ENCODE results near the gene CWC22. TPM values are rescaled to one million over a fixed set of nuclear protein-coding genes. Genes with fewer than 3 reads are reported as not detected.

The CWC22 gene
- total and polyA plus RNA-seq, 2 of the 13 experiments (the other 11 are each of a cell fraction or from before 2014, with no cell fraction given), result 5.7 to 29.2 TPM

DNA sequence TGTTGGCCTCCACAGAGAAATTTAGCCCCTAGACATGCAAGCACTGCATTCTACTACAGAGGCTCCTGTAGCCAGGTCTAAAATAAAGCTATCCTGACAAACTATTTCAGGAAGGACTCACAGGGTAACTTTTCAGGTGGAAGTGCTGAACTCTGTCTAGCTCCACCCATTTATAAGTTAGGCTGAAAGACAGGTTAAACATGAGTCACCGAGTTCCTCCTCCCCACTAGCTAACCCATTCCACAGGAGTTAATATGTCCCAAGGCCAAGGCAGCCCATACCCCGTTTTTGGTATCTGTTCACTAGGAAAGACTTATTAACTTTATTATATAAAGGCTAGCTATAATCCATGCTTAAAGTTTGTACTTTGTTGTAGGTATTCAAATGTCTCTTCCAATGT lies 3.5 kb downstream of the CWC22 start:
- in situ Hi-C loops (cut with HindIII; ENCODE audit: extremely low pct_ligation_motif_present, low pct_unique_long_range_greater_than_20kb), result no loop called here
- CTCF ChIA-PET (ENCODE audit: low intra/inter-chr PET ratio, low total read pairs), result no interaction called here

More for the DNA sequence above, 3.5 kb downstream of the CWC22 start:
- Histone ChIP-seq H2AFZ (ENCODE audit: low read length) (no peak overlapping the region), H3K27me3 (ENCODE audit: control insufficient read depth in 1 of 2, insufficient read depth in 2 of 2, low read length in 2 of 2) (no peaks in the 10 kb centered on the region; a peak in 1 of 5 replicates), H3K9me3 (ENCODE audit: low read length) (no peaks in the 10 kb centered on the region), H3K27ac (ENCODE audit: extremely low read length, insufficient read depth, low read length) (no peak overlapping the region), H3K36me3 (replicated peaks in 1 of 2; ENCODE audit: control insufficient read depth in 1 of 2, insufficient read depth in 2 of 2, low read length in 2 of 2) (no peaks in the 10 kb centered on the region; a peak in 2 of 5 replicates), H3K4me2 (ENCODE audit: low read depth, low read length) (no peak overlapping the region), H3K4me1 (ENCODE audit: insufficient read depth, low read length) (peaks cover 33% of the 10 kb centered on the region), H3K79me2 (ENCODE audit: insufficient read depth, low read length) (peaks cover 73% of the 10 kb centered on the region), H4K20me1 (ENCODE audit: insufficient read depth, low read length) (no peaks in the 10 kb centered on the region), H3K4me3 (replicated peaks in 1 of 3; ENCODE audit: insufficient read depth in 1 of 3, low read depth in 2 of 3, low read length in 3 of 3) (no peak overlapping the region), H3K9ac (ENCODE audit: insufficient read depth, low read depth, low read length) (no peak overlapping the region)
- BruUV-seq (replicated peaks), result TSS peak; percentile 4
- intact Hi-C loops (cut with micrococcal nuclease; ENCODE audit: unreplicated experiment), result loop anchor here (10.0 kb wide), 1 partner anchor 981 kb away; the partner anchor contains the start of gene UBE2E3
- FAIRE-seq, result no peak
- WGBS (ENCODE audit: low lambda C conversion rate), result 71% methylated on average over 2 of the region's 2 CpGs
- POLR2A ChIA-PET, result no interaction called here
- TF ChIP-seq RARG (CRISPR knock-in tag; IDR thresholded peaks at IDR 0.05; ENCODE audit: low read depth) (no peak), FOSL2 (CRISPR knock-in tag; IDR thresholded peaks at IDR 0.05) (peak; percentile 37; the same call in 1 of the 2 replicates), RBFOX2 (IDR thresholded peaks at IDR 0.05; ENCODE audit: low read depth, low read length) (0 out of 2 replicates have a peak, but pooled peaks have one; percentile 3), ZNF629 (CRISPR knock-in tag; conservative IDR thresholded peaks at IDR 0.05) (peak; percentile 53), SP5 (CRISPR knock-in tag; IDR thresholded peaks at IDR 0.05; ENCODE audit: borderline replicate concordance, low read depth) (no peak), ZNF333 (CRISPR knock-in tag; IDR thresholded peaks at IDR 0.05; ENCODE audit: borderline replicate concordance) (no peak)
- TF ChIP-seq, protein P1, sequence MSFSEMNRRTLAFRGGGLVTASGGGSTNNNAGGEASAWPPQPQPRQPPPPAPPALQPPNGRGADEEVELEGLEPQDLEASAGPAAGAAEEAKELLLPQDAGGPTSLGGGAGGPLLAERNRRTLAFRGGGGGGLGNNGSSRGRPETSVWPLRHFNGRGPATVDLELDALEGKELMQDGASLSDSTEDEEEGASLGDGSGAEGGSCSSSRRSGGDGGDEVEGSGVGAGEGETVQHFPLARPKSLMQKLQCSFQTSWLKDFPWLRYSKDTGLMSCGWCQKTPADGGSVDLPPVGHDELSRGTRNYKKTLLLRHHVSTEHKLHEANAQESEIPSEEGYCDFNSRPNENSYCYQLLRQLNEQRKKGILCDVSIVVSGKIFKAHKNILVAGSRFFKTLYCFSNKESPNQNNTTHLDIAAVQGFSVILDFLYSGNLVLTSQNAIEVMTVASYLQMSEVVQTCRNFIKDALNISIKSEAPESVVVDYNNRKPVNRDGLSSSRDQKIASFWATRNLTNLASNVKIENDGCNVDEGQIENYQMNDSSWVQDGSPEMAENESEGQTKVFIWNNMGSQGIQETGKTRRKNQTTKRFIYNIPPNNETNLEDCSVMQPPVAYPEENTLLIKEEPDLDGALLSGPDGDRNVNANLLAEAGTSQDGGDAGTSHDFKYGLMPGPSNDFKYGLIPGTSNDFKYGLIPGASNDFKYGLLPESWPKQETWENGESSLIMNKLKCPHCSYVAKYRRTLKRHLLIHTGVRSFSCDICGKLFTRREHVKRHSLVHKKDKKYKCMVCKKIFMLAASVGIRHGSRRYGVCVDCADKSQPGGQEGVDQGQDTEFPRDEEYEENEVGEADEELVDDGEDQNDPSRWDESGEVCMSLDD (CRISPR knock-in tag; IDR thresholded peaks at IDR 0.05; ENCODE audit: borderline replicate concordance), result no peak
- TF ChIP-seq, protein P2, sequence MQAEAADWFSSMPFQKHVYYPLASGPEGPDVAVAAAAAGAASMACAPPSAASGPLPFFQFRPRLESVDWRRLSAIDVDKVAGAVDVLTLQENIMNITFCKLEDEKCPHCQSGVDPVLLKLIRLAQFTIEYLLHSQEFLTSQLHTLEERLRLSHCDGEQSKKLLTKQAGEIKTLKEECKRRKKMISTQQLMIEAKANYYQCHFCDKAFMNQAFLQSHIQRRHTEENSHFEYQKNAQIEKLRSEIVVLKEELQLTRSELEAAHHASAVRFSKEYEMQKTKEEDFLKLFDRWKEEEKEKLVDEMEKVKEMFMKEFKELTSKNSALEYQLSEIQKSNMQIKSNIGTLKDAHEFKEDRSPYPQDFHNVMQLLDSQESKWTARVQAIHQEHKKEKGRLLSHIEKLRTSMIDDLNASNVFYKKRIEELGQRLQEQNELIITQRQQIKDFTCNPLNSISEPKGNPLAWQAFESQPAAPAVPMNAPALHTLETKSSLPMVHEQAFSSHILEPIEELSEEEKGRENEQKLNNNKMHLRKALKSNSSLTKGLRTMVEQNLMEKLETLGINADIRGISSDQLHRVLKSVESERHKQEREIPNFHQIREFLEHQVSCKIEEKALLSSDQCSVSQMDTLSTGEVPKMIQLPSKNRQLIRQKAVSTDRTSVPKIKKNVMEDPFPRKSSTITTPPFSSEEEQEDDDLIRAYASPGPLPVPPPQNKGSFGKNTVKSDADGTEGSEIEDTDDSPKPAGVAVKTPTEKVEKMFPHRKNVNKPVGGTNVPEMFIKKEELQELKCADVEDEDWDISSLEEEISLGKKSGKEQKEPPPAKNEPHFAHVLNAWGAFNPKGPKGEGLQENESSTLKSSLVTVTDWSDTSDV (CRISPR knock-in tag; IDR thresholded peaks at IDR 0.05), result no peak
- DNase-seq (ENCODE audit: low spot score), result peak; percentile 22
- ATAC-seq, result no peak
